Measurements from ENCODE around the gene GABRR2. TPM values are rescaled to one million over a fixed set of nuclear protein-coding genes. Genes with fewer than 3 reads are reported as not detected.

GABRR2 gene
- total RNA-seq, 6 donors from 2014 or later: 0.30 to 3.1 (median 1.6) TPM

- H3K4me3 ChIP-seq: no peak overlapping the region
- DNase-seq (no peak), ATAC-seq (ENCODE audit: low FRiP score in 2 of 2) (no peak)
- H3K36me3 ChIP-seq: peaks cover 0 to 2% (median 0%) of the 10 kb centered on the region in 4 donors
- 45 to 85% methylated on average over 2 of the region's 2 CpGs for WGBS, 2 donors
- H3K9me3 ChIP-seq: no peaks in the 10 kb centered on the region
- TF ChIP-seq POLR2A (IDR thresholded peaks at IDR 0.05): no peak
- no peak for TF ChIP-seq POLR2AphosphoS5 (IDR thresholded peaks at IDR 0.05)
- no peak for TF ChIP-seq CTCF (IDR thresholded peaks at IDR 0.05)
- no peak for TF ChIP-seq EP300 (IDR thresholded peaks at IDR 0.05)
- peak overlapping the region in 1 of 4 donors; percentile 45 for H3K27ac ChIP-seq
- H3K27me3 ChIP-seq: no peaks in the 10 kb centered on the region
- peaks cover 41 to 56% (median 44%) of the 10 kb centered on the region in 4 donors for H3K4me1 ChIP-seq
Observed at GRCh38 chr6:89347825-89348224, 32.7 kb upstream of the GABRR2 start.

GRCh38 chr6:89346433-89346832 is 31.3 kb upstream of the GABRR2 start:
- H3K9me3 ChIP-seq: no peaks in the 10 kb centered on the region
- no peaks in the 10 kb centered on the region for H3K27me3 ChIP-seq
- H3K4me3 ChIP-seq: no peak overlapping the region
- H3K27ac ChIP-seq: no peak overlapping the region
- ATAC-seq (ENCODE audit: low FRiP score in 2 of 2) (no peak), DNase-seq (no peak)
- H3K36me3 ChIP-seq: peaks cover 3 to 12% (median 7%) of the 10 kb centered on the region in 4 donors
- 89 to 93% methylated on average over 4 of the region's 4 CpGs for WGBS, 2 donors
- peaks cover 39 to 56% (median 44%) of the 10 kb centered on the region in 4 donors for H3K4me1 ChIP-seq
- TF ChIP-seq CTCF (IDR thresholded peaks at IDR 0.05): no peak

- Histone ChIP-seq H3K9me3 (no peaks in the 10 kb centered on the region), H3K27ac (no peak overlapping the region), H3K27me3 (no peaks in the 10 kb centered on the region), H3K4me1 (peaks cover 0 to 6% (median 2%) of the 10 kb centered on the region in 4 donors), H3K4me3 (no peak overlapping the region), H3K36me3 (peaks cover 23 to 72% (median 38%) of the 10 kb centered on the region in 4 donors)
- ATAC-seq (ENCODE audit: low FRiP score in 2 of 2) (no peak), DNase-seq (no peak)
- 82 to 89% methylated on average over 2 of the region's 2 CpGs for whole genome bisulfite sequencing, 2 donors
- no peak for TF ChIP-seq POLR2A (IDR thresholded peaks at IDR 0.05)
Observed at GRCh38 chr6:89339565-89339964, 24.5 kb upstream of the GABRR2 start.

- peaks cover 22 to 76% (median 41%) of the 10 kb centered on the region in 4 donors for H3K36me3 ChIP-seq
- DNase-seq (no peak), ATAC-seq (ENCODE audit: low FRiP score in 2 of 2) (no peak)
- no peaks in the 10 kb centered on the region for H3K4me1 ChIP-seq
- TF ChIP-seq EP300 (IDR thresholded peaks at IDR 0.05) (no peak), POLR2A (IDR thresholded peaks at IDR 0.05) (no peak), POLR2AphosphoS5 (IDR thresholded peaks at IDR 0.05) (no peak), CTCF (IDR thresholded peaks at IDR 0.05) (no peak)
- no peak overlapping the region for H3K4me3 ChIP-seq
- no peaks in the 10 kb centered on the region for H3K27me3 ChIP-seq
- 74 to 79% methylated on average over 3 of the region's 3 CpGs for WGBS, 2 donors
- H3K9me3 ChIP-seq: no peaks in the 10 kb centered on the region
- H3K27ac ChIP-seq: no peak overlapping the region
Observed at GRCh38 chr6:89335164-89335563, 20.1 kb upstream of the GABRR2 start.

GRCh38 chr6:89330910-89331309 is 15.8 kb upstream of the GABRR2 start:
- H3K36me3 ChIP-seq: peaks cover 21 to 77% (median 36%) of the 10 kb centered on the region in 4 donors
- whole genome bisulfite sequencing, 2 donors: 89 to 100% methylated on average over 1 of the region's 1 CpG

More at GRCh38 chr6:89330910-89331309, 15.8 kb upstream of the GABRR2 start:
- no peak for TF ChIP-seq POLR2A (IDR thresholded peaks at IDR 0.05)
- no peak for TF ChIP-seq EP300 (IDR thresholded peaks at IDR 0.05)
- no peak for TF ChIP-seq POLR2AphosphoS5 (IDR thresholded peaks at IDR 0.05)
- no peak for TF ChIP-seq CTCF (IDR thresholded peaks at IDR 0.05)
- Histone ChIP-seq H3K27ac (no peak overlapping the region), H3K4me3 (no peak overlapping the region), H3K4me1 (no peaks in the 10 kb centered on the region), H3K27me3 (no peaks in the 10 kb centered on the region), H3K9me3 (no peaks in the 10 kb centered on the region)
- ATAC-seq (ENCODE audit: low FRiP score in 2 of 2): no peak
- DNase-seq: no peak
